Right lobe of liver (tissue), 4 donors: ENCODE results near the gene BORCS5.

Source experiments
- POLR2A ChIP-seq: fragments of 450-650 bp; IDR thresholded peaks from one replicate; pipeline ENCODE4 v1.6.1; 2017; ENCODE audit warnings: antibody characterized with exemption, mild to moderate bottlenecking
- TF ChIP-seq, protein P1 (sequence below), 4 donors: fragments of 200-600 bp in 3 of 4; fragments of 450-650 bp in 1 of 4; IDR thresholded peaks; one replicate each; pipeline versions ENCODE4 v1.5.1 to v1.8.0; 2016 to 2022; ENCODE audit warnings: antibody characterized with exemption in 4 of 4, mild to moderate bottlenecking in 2 of 4
- donor health status: DM: no; HTN: no; CAD: no.
- donor health status: DM: no; HTN: no; CAD: no.
- donor health status: DM: no; HTN: yes; CAD: no.

- TF ChIP-seq, protein P1, sequence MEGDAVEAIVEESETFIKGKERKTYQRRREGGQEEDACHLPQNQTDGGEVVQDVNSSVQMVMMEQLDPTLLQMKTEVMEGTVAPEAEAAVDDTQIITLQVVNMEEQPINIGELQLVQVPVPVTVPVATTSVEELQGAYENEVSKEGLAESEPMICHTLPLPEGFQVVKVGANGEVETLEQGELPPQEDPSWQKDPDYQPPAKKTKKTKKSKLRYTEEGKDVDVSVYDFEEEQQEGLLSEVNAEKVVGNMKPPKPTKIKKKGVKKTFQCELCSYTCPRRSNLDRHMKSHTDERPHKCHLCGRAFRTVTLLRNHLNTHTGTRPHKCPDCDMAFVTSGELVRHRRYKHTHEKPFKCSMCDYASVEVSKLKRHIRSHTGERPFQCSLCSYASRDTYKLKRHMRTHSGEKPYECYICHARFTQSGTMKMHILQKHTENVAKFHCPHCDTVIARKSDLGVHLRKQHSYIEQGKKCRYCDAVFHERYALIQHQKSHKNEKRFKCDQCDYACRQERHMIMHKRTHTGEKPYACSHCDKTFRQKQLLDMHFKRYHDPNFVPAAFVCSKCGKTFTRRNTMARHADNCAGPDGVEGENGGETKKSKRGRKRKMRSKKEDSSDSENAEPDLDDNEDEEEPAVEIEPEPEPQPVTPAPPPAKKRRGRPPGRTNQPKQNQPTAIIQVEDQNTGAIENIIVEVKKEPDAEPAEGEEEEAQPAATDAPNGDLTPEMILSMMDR (IDR thresholded peaks at IDR 0.05), result no peak
- TF ChIP-seq POLR2A, result no peak
Observed at GRCh38 chr12:12331896-12332295, 25.0 kb upstream of the BORCS5 start.
